Measurements from ENCODE around the gene RIN3.

DNA sequence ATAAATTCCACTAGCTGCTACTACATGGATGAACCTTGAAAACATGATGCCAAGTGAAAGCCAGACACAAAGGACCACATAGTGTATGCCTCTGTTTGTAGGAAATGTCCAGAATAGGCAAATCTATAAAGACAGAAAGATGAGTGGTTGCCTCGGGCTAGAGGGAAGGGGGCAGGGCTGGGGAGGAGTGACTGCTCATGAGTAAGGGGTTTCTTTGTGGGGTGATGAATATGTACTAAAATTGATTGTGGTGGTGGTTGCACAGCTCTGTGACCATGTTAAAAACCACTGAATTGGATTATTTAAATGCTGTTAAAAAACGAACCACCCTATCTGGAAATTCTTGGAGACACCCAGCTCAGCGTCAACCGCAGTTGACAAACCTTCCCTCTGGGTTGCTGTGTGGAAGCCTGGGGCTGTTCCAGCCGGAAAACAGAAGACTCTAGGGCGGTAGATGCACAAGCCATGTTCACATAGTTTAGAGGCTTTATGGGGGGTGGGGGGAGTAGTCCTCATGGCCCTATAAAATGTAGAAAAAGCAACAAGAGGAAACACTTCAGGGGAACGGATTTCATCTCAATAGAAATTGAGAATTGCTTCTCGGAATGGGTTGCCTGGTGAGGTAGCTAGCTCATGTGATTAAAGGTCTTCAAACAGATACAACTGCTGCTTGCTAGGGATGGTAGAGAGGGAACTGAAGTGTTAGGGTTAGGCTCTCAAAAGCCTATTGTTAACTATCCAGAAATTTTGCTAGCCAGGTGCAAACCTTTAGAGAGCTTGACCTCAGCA is 29.4 kb downstream of the RIN3 start:
- no peak for TF ChIP-seq POLR2A (IDR thresholded peaks at IDR 0.05)
- TF ChIP-seq, protein P1, sequence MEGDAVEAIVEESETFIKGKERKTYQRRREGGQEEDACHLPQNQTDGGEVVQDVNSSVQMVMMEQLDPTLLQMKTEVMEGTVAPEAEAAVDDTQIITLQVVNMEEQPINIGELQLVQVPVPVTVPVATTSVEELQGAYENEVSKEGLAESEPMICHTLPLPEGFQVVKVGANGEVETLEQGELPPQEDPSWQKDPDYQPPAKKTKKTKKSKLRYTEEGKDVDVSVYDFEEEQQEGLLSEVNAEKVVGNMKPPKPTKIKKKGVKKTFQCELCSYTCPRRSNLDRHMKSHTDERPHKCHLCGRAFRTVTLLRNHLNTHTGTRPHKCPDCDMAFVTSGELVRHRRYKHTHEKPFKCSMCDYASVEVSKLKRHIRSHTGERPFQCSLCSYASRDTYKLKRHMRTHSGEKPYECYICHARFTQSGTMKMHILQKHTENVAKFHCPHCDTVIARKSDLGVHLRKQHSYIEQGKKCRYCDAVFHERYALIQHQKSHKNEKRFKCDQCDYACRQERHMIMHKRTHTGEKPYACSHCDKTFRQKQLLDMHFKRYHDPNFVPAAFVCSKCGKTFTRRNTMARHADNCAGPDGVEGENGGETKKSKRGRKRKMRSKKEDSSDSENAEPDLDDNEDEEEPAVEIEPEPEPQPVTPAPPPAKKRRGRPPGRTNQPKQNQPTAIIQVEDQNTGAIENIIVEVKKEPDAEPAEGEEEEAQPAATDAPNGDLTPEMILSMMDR (IDR thresholded peaks at IDR 0.05): no peak
